GM21723 (cell line): ENCODE results near the gene CAPSL.
"Not testable (repeated sequence)": the region's sequence is repeated elsewhere in the genome, so short reads cannot be mapped to it uniquely, and the experiment has no call there.

Experiments
- ATAC-seq: cut with Tn5 transposase; IDR thresholded peaks from one replicate; pipeline ENCODE4 v1.9.1; 2021; ENCODE audit warnings: mild to moderate bottlenecking, moderate library complexity; ENCODE audit not compliant: unreplicated experiment

CAPSL gene

DNA sequence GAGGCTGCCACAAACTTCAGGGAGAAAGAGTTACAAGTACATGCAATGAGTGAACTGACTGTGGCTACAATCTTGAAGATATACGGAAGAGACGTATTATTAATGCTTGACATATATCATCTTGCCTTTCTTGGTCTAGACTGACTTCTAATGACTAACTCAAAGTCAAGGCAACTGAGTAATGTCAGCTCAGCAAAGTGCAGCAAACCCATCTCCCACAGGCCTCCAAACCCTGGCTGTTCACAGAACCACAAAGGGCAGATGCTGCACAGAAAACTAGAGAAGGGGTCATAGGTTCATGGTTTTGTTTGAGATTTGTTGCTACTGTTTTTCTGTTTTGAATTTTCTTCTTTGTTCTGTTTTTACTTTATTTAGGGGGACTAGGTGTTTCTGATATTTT, 60.8 kb downstream of the CAPSL start:
- ATAC-seq = peak; percentile 42

DNA sequence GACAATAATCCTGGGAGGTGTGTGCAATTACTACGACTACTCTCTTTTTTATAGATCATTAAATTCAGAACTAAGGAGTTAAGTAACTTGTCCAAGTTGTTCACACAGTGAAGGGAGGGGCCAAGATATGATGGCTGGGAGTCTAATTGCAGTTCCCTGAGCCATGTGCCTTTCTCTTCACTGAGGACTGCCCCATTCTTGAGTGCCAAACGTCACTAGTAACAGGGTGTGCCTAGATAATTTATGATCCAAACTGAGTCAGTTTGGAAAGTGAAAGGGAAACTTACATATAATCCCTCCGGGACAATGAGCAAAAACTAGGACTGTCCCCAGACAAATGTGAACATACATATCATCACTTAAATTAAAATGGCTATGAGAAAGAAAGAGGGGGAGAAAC, 61.5 kb downstream of the CAPSL start:
- no peak for ATAC-seq

DNA sequence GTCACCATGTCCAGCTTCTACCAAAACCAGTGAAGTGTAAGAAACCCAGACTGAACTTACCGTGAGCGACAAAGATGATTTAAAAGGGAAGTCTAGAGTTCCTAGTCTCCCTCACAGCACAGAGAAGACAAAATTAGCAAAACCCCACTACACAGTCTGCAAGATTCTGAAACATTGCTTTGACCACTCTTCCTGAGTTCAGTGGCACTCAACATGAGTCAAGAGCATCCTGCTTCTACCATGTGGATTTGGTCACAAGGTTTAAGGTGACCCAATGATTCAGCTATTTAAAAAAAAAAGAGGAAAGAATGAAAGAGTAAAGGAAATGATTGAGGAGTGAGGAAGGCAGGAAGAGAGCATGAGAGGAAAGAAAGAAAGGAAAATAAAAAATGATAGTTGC, 62.0 kb downstream of the CAPSL start:
- ATAC-seq = peak; percentile 66

DNA sequence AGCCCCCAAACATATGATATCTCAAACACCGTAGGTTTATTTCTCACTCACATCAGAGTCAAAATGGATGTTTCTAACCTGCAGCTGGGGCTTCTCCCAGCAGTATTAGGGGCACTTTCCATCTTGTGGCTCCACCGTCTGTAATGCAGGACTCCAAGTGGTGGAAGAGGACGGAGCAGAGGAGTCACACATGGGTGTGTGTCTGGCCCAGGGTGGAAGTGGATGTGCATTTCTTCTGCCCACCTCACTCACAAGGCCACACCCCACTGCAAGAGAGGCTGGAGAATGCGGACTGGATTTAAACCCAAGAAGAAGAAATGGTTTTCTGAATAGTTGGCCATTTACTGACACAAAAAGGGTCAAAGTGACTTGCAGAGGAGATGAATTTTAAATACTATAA, 67.8 kb downstream of the CAPSL start:
- ATAC-seq = no peak

DNA sequence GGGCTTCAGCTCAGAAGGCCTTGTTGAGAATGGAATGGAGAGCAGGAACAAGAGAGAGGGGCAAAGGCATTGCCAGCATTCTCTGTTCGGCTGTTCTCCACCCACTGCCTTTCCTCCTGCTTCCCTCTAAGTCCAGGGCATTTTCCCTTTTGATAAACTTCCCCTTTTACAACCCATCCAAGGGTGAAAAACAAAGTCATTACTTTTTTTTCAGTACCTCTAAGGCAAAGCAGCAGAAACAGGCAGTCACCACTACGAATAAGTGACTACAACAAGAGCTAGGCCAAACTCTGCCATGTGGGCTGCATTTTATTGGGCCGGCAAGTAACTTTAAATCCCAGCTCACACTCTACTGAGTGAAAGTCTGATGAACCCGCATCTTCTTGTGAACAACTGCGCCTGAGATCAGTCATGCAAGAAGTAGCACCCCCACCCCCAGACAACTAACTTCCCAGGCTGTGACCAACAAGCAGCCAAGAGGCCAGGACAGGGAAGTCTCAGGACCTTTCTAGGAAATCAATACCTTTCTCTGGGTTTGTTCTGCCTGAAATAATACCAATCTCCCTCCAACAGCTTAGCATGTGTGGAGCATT, 68.6 kb downstream of the CAPSL start:
- no peak for ATAC-seq

DNA sequence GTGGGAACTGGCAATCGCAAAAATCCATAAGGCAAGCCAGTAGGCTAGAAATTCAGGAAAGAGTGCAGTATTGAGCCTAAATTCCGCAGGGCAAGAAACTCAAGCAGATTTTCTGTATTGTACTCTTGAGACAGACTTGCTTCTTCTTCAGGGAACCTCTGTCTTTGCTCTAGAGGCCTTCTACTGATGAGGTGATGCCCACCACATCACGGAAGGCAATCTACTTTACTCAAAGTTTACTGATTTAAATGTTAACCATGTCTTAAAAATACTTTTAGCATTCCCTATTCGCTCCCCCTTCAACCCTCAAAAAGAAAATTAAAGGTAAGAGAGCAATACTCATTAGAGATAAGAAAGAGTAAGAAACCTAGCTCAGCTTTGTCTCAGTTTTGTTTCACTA, 70.4 kb downstream of the CAPSL start:
- no peak for ATAC-seq

DNA sequence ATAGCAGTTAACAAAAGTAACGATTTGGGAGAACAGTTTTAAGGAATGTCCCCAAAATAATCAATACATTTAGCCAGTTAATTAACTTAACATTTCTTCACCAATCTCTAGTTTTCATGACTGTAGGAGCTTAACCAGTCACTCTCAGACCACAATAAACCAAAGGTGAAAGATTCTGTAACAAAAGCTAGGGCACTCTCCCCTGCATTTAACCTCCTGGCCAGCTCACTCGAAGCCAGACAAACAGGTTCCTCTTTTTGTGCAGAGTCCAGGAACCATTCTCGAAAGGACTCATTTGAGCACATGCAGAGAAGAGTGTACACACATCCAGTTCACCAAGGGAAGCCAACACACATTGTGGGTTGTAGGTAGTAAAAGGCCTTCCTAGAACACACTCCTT, 75.3 kb downstream of the CAPSL start:
- ATAC-seq = no peak

DNA sequence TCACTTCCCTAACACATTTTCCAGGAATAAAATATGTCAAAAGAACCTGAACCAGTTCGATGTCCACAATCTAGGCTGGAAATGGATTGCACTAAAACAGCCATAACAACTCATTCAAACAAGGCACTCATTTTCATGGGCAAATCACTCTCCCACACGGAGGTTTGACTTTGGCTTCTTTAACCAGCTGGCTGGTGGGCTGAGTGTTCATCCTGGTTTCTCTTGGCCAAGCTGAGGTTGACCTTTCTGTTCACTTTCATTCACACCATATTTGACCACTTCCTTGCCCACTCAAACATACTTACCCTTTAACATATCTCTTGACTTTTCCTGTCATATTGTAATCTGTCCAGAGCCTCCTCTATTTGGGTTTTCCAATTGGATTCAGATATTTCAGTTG, 76.3 kb downstream of the CAPSL start:
- no peak for ATAC-seq

DNA sequence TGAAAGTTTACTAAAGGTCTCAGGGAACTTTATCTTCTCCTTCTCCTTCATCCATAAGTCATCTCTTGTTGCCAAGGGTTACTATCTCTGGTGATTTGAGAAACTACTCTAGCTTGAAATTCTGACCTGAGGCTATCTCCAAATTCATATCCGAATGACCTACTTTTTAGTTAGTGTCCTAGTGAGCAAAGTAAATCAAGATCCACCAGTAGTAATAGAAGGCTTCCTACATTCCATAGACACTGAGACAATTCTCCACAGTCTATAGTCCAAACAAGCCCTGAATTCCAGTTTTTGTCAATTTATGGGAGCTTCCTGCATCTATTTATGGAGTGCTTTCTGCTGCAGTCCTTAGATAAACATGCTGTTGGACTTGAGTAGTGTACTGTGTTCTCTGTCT, 76.7 kb downstream of the CAPSL start:
- no peak for ATAC-seq

DNA sequence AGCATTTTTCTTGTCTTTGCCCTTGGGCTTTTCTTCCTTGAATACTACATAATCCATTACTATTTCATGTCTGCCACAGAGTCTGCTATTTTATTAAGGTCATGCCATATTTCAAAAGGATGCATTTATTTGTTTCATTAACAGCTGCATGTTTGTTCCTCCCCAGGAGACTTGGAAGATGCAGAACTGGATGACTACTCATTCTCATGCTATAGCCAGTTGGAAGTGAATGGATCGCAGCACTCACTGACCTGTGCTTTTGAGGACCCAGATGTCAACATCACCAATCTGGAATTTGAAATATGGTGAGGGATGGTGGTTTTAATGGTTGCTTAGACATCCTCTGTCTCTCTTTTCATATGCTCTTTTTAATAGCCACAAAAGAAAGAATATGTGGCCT, 77.7 kb downstream of the CAPSL start:
- ATAC-seq = no peak

DNA sequence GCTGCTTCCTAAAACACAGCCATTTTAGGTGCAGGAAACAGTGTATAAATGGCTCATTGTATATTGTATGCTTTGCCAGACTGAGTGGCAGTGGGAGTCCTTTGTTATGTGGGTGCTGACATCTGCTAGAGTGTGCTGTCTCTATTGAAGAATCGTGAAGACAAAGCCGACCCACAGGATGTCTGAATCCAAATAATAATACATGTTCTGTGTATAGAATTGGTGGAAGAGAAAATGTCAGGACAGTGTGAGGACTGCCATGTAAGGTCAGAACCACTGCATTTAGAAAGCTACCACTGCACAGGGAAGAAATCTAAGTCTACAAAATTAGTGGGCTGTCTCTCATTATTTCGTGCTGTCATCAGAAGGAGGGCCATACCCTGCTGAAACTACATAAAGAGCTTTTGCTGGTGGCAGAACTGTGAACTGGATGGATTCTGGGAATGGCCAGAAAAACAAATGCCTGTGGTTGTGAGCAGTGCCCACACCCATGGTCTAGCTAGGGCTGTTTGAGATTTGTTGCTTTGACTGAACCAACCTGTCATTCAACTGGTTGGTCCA, 79.2 kb downstream of the CAPSL start:
- no peak for ATAC-seq

DNA sequence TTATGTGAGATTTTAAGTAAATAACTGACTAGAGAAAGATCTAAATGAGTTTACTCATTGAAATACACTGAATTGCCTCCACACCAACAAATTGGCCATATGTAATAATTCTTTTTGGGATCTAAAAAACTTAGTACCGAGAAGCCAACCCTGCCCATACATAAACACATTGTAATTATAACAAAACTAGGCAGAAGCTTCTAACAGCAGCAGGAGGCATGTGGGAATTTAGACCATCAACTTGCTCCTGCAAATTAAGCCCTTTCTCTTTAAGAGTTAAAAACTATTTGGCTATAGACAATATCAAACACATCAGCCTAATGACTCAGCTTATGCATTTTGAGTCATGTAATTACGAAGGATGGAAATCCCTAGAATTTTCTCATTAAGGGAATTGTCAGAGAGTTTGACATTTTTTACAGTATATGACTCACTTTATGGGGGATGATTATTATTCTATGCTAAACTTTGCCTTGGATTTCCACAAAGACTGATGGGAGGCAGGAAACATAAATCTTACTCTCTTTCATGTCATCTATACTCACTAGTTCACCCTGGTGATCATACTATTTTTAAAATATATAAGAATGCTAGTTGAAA, 80.7 kb downstream of the CAPSL start:
- ATAC-seq = no peak

DNA sequence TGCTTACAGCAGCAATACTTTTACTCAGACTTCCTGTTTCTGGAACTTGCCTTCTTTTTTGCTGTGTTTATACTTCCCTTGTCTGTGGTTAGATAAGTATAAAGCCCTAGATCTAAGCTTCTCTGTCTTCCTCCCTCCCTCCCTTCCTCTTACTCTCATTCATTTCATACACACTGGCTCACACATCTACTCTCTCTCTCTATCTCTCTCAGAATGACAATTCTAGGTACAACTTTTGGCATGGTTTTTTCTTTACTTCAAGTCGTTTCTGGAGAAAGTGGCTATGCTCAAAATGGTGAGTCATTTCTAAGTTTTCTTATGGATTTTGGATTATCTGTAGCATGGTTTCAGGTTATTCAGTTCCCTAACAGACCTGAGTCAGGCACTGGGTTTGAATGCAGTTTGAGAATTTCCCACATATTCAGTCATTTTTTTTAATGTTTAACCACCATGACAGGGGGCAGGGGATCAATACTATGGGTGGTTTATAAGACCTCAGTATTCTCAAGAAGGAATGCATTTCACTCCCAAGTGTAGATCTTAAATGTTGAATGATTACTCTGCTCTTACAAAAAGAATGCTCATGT, 81.6 kb downstream of the CAPSL start, which contains the start of gene IL7R:
TSS of gene IL7R (plus strand) at position 127 of the 587 bp plus-strand sequence. CDS start at position 214, 87 bp downstream.
- ATAC-seq = no peak

DNA sequence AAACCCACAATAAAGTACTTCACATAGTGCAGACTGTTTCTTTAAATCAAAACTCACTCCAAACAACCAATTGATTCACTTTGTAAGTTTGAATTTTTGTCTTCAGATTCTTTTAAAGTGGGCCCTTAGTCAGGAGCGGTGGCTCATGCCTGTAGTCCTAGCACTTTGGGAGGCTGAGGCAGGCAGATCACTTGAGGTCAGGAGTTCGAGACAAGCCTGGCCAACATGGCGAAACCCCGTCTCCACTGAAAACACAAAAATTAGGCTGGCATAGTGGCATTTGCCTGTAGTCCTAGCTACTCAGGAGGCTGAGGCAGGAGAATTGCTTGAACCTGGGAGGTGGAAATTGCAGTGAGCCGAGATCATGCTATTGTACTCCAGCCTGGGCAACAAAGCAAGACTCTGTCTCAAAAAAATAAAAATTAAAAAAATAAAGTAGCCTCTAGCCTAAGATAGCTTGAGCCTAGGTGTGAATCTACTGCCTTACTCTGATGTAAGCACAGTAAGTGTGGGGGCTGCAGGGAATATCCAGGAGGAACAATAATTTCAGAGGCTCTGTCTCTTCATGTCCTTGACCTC, 82.1 kb downstream of the CAPSL start:
- ATAC-seq = not testable (repeated sequence)

DNA sequence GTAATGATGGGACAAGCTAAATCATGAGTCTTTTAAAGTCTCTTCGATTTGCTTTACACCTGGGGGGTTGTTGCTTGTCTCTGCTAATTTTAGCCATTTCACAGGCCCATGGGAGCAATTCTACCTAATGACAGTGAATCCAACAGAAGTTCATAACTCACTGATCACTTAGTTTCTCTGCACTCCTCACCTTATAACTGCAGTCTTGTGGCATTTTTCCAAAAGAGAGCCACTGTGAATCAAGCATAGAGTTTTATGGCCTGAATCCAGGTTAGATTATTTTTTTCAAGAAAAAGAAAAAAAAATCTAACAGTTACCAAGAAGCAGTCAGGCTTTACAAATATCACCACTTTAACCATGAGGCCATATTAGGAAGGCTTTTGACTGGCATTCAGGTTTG, 83.2 kb downstream of the CAPSL start:
- no peak for ATAC-seq
